ENCODE data around the gene FAM168A. TPM values are rescaled to one million over a fixed set of nuclear protein-coding genes. Genes with fewer than 3 reads are reported as not detected.

FAM168A gene
- total and polyA plus RNA-seq, 4 donors, result 4.8 to 14.6 (median 9.1) TPM

GRCh38 chr11:73510106-73510505 is 87.8 kb downstream of the FAM168A start:
- H3K4me3 ChIP-seq (ENCODE audit: low read depth in 1 of 3, low read length in 3 of 3), result no peak overlapping the region
- no peak for DNase-seq (ENCODE audit: low spot score)
- 56% methylated on average over 4 of the region's 4 CpGs for WGBS
- H3K9me3 ChIP-seq (ENCODE audit: control insufficient read depth in 4 of 4, low read length in 3 of 4), result no peaks in the 10 kb centered on the region
- no peak for TF ChIP-seq REST (IDR thresholded peaks at IDR 0.05)
- TF ChIP-seq HNF4A (conservative IDR thresholded peaks at IDR 0.05), result peak in 1 of 2 donors; percentile 48
- H3K36me3 ChIP-seq (ENCODE audit: control insufficient read depth in 4 of 4, insufficient read depth in 3 of 4, low read depth in 1 of 4, low read length in 3 of 4), result no peaks in the 10 kb centered on the region
- H3K27me3 ChIP-seq (ENCODE audit: control insufficient read depth in 4 of 4, insufficient read depth in 4 of 4, low read length in 3 of 4), result no peaks in the 10 kb centered on the region
- H3K27ac ChIP-seq (ENCODE audit: low read depth in 1 of 2, low read length in 2 of 2), result no peak overlapping the region
- H3K9ac ChIP-seq (ENCODE audit: low read depth in 1 of 2, low read length in 2 of 2), result no peak overlapping the region
- H3K4me1 ChIP-seq (ENCODE audit: control insufficient read depth in 4 of 4, insufficient read depth in 4 of 4, low read length in 3 of 4), result peaks cover 0 to 6% (median 3%) of the 10 kb centered on the region in 4 donors

- H3K9ac ChIP-seq (ENCODE audit: low read depth in 1 of 2, low read length in 2 of 2), result no peak overlapping the region
- DNase-seq (ENCODE audit: low spot score), result no peak
- peaks cover 0 to 6% (median 3%) of the 10 kb centered on the region in 4 donors for H3K4me1 ChIP-seq (ENCODE audit: control insufficient read depth in 4 of 4, insufficient read depth in 4 of 4, low read length in 3 of 4)
- no peaks in the 10 kb centered on the region for H3K36me3 ChIP-seq (ENCODE audit: control insufficient read depth in 4 of 4, insufficient read depth in 3 of 4, low read depth in 1 of 4, low read length in 3 of 4)
- WGBS, result 45% methylated on average over 1 of the region's 1 CpG
- H3K27ac ChIP-seq (ENCODE audit: low read depth in 1 of 2, low read length in 2 of 2), result no peak overlapping the region
- H3K4me3 ChIP-seq (ENCODE audit: low read depth in 1 of 3, low read length in 3 of 3), result no peak overlapping the region
- no peaks in the 10 kb centered on the region for H3K9me3 ChIP-seq (ENCODE audit: control insufficient read depth in 4 of 4, low read length in 3 of 4)
- TF ChIP-seq NR2F2 (IDR thresholded peaks at IDR 0.05), result no peak
- no peak for TF ChIP-seq TAF1 (conservative IDR thresholded peaks at IDR 0.05)
- TF ChIP-seq RAD21 (IDR thresholded peaks at IDR 0.05), result no peak
- TF ChIP-seq REST (IDR thresholded peaks at IDR 0.05), result no peak
- no peak for TF ChIP-seq HNF4A (conservative IDR thresholded peaks at IDR 0.05)
- no peak for TF ChIP-seq CTCF (IDR thresholded peaks at IDR 0.05; ENCODE audit: low read depth, low read length, missing input control)
- TF ChIP-seq SP1 (IDR thresholded peaks at IDR 0.05), result no peak
- no peak for TF ChIP-seq JUND (IDR thresholded peaks at IDR 0.05)
- no peak for TF ChIP-seq GABPA (IDR thresholded peaks at IDR 0.05 in 1 of 2, conservative IDR thresholded peaks at IDR 0.05 in 1 of 2)
- no peak for TF ChIP-seq MAX (IDR thresholded peaks at IDR 0.05)
- no peak for TF ChIP-seq ATF3 (IDR thresholded peaks at IDR 0.05)
- no peak for TF ChIP-seq RXRA (IDR thresholded peaks at IDR 0.05)
- no peak for TF ChIP-seq FOXA1 (IDR thresholded peaks at IDR 0.05)
- no peak for TF ChIP-seq HNF4G (IDR thresholded peaks at IDR 0.05)
- TF ChIP-seq EGR1 (IDR thresholded peaks at IDR 0.05; ENCODE audit: low read depth in 2 of 2), result no peak
- no peaks in the 10 kb centered on the region for H3K27me3 ChIP-seq (ENCODE audit: control insufficient read depth in 4 of 4, insufficient read depth in 4 of 4, low read length in 3 of 4)
Observed at GRCh38 chr11:73509188-73509587, 88.7 kb downstream of the FAM168A start.

Data from liver (tissue), 9 donors.